Mesenchymal stem cell (in vitro differentiated cells and primary cell): ENCODE data around the gene GPR137B. TPM values are rescaled to one million over a fixed set of nuclear protein-coding genes. Genes with fewer than 3 reads are reported as not detected.

Source experiments
- DNase-seq: peaks from one replicate; pipeline ENCODE4 v3.0.0-alpha.2; 2013
- H2AFZ ChIP-seq: one replicate; pipeline ENCODE4 v1.6.1; 2013; ENCODE audit warnings: low read depth, mild to moderate bottlenecking, control low read depth, inconsistent platforms, low read length, moderate library complexity
- H2AK5ac ChIP-seq: 2 replicates; pipeline ENCODE4 v1.6.1; 2013; ENCODE audit warnings: low read length, moderate library complexity, mild to moderate bottlenecking, inconsistent platforms; ENCODE audit not compliant: severe bottlenecking
- H2BK120ac ChIP-seq: one replicate; pipeline ENCODE4 v1.6.1; 2013; ENCODE audit warnings: low read depth, mild to moderate bottlenecking, inconsistent platforms, low read length, moderate library complexity
- H2BK12ac ChIP-seq, 2 experiments: one replicate each; pipeline ENCODE4 v1.6.1; 2013; ENCODE audit warnings: inconsistent platforms in 2 of 2, low read length in 2 of 2, mild to moderate bottlenecking in 2 of 2, moderate library complexity in 2 of 2, control low read depth in 1 of 2
- H2BK15ac ChIP-seq: one replicate; pipeline ENCODE4 v1.6.1; 2013; ENCODE audit warnings: mild to moderate bottlenecking, low read depth, inconsistent platforms; ENCODE audit not compliant: poor library complexity, severe bottlenecking
- H2BK5ac ChIP-seq: 2 replicates; pipeline ENCODE4 v1.6.1; 2013; ENCODE audit warnings: low read depth, mild to moderate bottlenecking, low read length, control low read depth, inconsistent platforms; ENCODE audit not compliant: poor library complexity, severe bottlenecking
- H3K14ac ChIP-seq, 2 experiments: one replicate each; pipeline ENCODE4 v1.6.1; 2013; ENCODE audit warnings: inconsistent platforms in 2 of 2, low read length in 2 of 2, control low read depth in 1 of 2, mild to moderate bottlenecking in 1 of 2, moderate library complexity in 1 of 2
- H3K18ac ChIP-seq, 2 experiments: one replicate each; pipeline ENCODE4 v1.6.1; 2013; ENCODE audit warnings: inconsistent platforms in 2 of 2, low read length in 2 of 2, control low read depth in 1 of 2, low read depth in 1 of 2, mild to moderate bottlenecking in 1 of 2
- H3K23ac ChIP-seq, 2 experiments: one replicate each; pipeline ENCODE4 v1.6.1; 2013; ENCODE audit warnings: inconsistent platforms in 2 of 2, low read length in 2 of 2, mild to moderate bottlenecking in 2 of 2, moderate library complexity in 2 of 2, control low read depth in 1 of 2
- H3K27ac ChIP-seq: 2 replicates; pipeline ENCODE4 v1.5.1; 2013; ENCODE audit warnings: mild to moderate bottlenecking, moderate library complexity, low read length, control low read depth, inconsistent platforms; ENCODE audit not compliant: poor library complexity, severe bottlenecking
- H3K27me3 ChIP-seq, 2 experiments: 2 replicates each; pipeline versions ENCODE4 v1.6.1 to v1.7.0; 2013; ENCODE audit warnings: low read length in 2 of 2, mild to moderate bottlenecking in 2 of 2, moderate library complexity in 2 of 2, control low read depth in 1 of 2, inconsistent platforms in 1 of 2; ENCODE audit not compliant: control insufficient read depth in 1 of 2, insufficient read depth in 1 of 2
- H3K36me3 ChIP-seq, 2 experiments: 2 replicates each; pipeline versions ENCODE4 v1.6.1 to v1.7.0; 2013; ENCODE audit warnings: low read length in 2 of 2, control low read depth in 1 of 2, inconsistent platforms in 1 of 2, low read depth in 1 of 2, mild to moderate bottlenecking in 1 of 2; ENCODE audit not compliant: insufficient read depth in 2 of 2, control insufficient read depth in 1 of 2
- H3K4ac ChIP-seq, 2 experiments: one replicate each; pipeline ENCODE4 v1.6.1; 2013; ENCODE audit warnings: inconsistent platforms in 2 of 2, low read length in 2 of 2, mild to moderate bottlenecking in 2 of 2, moderate library complexity in 2 of 2, control low read depth in 1 of 2, low read depth in 1 of 2
- H3K4me1 ChIP-seq: 2 replicates; pipeline ENCODE4 v1.6.1; 2013; ENCODE audit warnings: low read depth, low read length, control low read depth; ENCODE audit not compliant: control insufficient read depth, insufficient read depth
- H3K4me2 ChIP-seq: 2 replicates; pipeline ENCODE4 v1.6.1; 2013; ENCODE audit warnings: low read length, mild to moderate bottlenecking, inconsistent platforms; ENCODE audit not compliant: poor library complexity, severe bottlenecking
- H3K4me3 ChIP-seq, 2 experiments: 2 replicates each; pipeline versions ENCODE4 v1.5.1 to v1.7.0; 2013; ENCODE audit warnings: low read length in 2 of 2, mild to moderate bottlenecking in 2 of 2, control low read depth in 1 of 2, low read depth in 1 of 2; ENCODE audit not compliant: insufficient read depth in 1 of 2
- H3K79me1 ChIP-seq: replicated peaks from 2 replicates; pipeline ENCODE4 v1.6.1; 2013; ENCODE audit warnings: mild to moderate bottlenecking, control low read depth, low read length, inconsistent platforms; ENCODE audit not compliant: poor library complexity, severe bottlenecking
- H3K9ac ChIP-seq: 2 replicates; pipeline ENCODE4 v1.7.0; 2013; ENCODE audit warnings: mild to moderate bottlenecking, low read length, moderate library complexity
- H3K9me3 ChIP-seq: 2 replicates; pipeline ENCODE4 v1.7.0; 2013; ENCODE audit warnings: mild to moderate bottlenecking, low read length; ENCODE audit not compliant: control insufficient read depth
- H4K8ac ChIP-seq: one replicate; pipeline ENCODE4 v1.6.1; 2013; ENCODE audit warnings: inconsistent platforms, mild to moderate bottlenecking, low read length, moderate library complexity
- H4K91ac ChIP-seq: one replicate; pipeline ENCODE4 v1.6.1; 2013; ENCODE audit warnings: mild to moderate bottlenecking, low read length, inconsistent platforms
- WGBS: methylation state at CpG from one replicate; pipeline ENCODE4 v1.1.7; 2013; ENCODE audit warnings: mixed read lengths; 5-methylcytosine and 5-hydroxymethylcytosine counted together
- polyA plus RNA-seq, 2 experiments: library from polyadenylated mRNA; stranded (reverse); fragments of 200-250 nt; gene quantifications; one replicate each; pipeline ENCODE4 v1.2.3, GENCODE V29; 2013

GPR137B gene, protein sequence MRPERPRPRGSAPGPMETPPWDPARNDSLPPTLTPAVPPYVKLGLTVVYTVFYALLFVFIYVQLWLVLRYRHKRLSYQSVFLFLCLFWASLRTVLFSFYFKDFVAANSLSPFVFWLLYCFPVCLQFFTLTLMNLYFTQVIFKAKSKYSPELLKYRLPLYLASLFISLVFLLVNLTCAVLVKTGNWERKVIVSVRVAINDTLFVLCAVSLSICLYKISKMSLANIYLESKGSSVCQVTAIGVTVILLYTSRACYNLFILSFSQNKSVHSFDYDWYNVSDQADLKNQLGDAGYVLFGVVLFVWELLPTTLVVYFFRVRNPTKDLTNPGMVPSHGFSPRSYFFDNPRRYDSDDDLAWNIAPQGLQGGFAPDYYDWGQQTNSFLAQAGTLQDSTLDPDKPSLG
- 20.6 TPM for polyA plus RNA-seq (2013, experiment 1 of 2)
- polyA plus RNA-seq (2013, experiment 2 of 2), result 20.8 TPM

DNA sequence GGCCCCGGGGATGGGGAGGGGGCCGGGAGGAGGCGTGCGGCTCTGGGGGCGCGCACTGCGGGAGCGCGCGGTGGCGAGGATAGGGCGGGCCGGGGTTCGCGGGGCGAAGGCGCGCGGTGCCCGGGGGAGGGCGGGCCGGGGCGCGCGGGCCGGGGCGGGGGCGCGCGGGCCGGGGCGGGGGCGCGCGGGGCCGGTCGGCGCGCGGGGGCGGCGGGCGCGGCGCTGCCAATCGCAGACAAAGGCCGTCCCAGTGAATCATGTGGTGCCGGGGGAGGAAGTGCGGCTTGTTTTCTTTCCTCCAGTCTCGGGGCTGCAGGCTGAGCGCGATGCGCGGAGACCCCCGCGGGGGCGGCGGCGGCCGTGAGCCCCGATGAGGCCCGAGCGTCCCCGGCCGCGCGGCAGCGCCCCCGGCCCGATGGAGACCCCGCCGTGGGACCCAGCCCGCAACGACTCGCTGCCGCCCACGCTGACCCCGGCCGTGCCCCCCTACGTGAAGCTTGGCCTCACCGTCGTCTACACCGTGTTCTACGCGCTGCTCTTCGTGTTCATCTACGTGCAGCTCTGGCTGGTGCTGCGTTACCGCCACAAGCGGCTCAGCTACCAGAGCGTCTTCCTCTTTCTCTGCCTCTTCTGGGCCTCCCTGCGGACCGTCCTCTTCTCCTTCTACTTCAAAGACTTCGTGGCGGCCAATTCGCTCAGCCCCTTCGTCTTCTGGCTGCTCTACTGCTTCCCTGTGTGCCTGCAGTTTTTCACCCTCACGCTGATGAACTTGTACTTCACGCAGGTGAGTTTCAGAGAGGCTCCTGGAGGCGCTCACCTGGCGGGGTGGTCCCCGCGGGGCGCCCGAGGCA, at the start of gene GPR137B:
Gene GPR137B, plus strand, starts transcription at position 287 of the 851 bp plus-strand sequence. Its CDS starts 84 bp downstream, at position 371.
- H3K36me3 ChIP-seq, result peaks cover 0 to 5% of the 10 kb centered on the region in 2 experiments
- H3K18ac ChIP-seq, result peak within 1 kb of the TSS; percentile 80 to 96

DNA sequence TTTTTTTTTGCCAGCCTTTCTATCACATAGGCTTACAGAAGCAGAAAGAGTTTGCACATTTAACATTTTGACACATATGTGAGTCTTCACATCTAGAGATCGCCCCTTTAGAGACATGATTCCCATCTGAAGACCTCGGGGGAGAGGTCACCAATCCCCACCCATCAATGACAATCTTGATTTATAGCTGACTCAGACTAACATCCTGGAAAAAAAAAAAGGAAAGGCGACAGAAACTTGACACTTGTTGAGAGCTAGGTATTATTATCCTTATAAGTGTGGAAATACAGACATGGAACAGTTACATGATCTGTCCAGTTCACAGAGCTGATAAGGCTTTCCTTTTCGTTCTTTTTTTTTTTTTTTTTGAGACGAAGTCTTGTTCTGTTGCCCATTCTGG, 49.4 kb upstream of the GPR137B start:
- no peak overlapping the region for H2AFZ ChIP-seq

More for the DNA sequence above, at the start of gene GPR137B:
- Histone ChIP-seq H2BK12ac (peak within 1 kb of the TSS in 1 of 2 experiments; percentile 10), H2BK120ac (peak within 1 kb of the TSS; percentile 66), H3K4ac (peak within 1 kb of the TSS in 1 of 2 experiments; percentile 42), H3K4me1 (peaks cover 20% of the 10 kb centered on the region), H3K4me3 (peak within 1 kb of the TSS; percentile 72 to 91), H4K91ac (peak within 1 kb of the TSS; percentile 34), H4K8ac (peak within 1 kb of the TSS; percentile 78), H3K14ac (peak within 1 kb of the TSS in 1 of 2 experiments; percentile 37), H3K23ac (peak within 1 kb of the TSS in 1 of 2 experiments; percentile 99), H3K27me3 (peaks cover 23 to 37% of the 10 kb centered on the region in 2 experiments), H3K27ac (peak within 1 kb of the TSS; percentile 9), H3K4me2 (peak within 1 kb of the TSS; percentile 96), H2AK5ac (no peak within 1 kb of the TSS), H3K9ac (peak within 1 kb of the TSS; percentile 87), H2BK15ac (peak within 1 kb of the TSS; percentile 77), H3K9me3 (no peaks in the 10 kb centered on the region), H2AFZ (peak within 1 kb of the TSS; percentile 88), H2BK5ac (peak within 1 kb of the TSS; percentile 48), H3K79me1 (peaks cover 17% of the 10 kb centered on the region)
- WGBS, result 3% methylated on average over 55 of the region's 105 CpGs
- DNase-seq, result peak; percentile 63

DNA sequence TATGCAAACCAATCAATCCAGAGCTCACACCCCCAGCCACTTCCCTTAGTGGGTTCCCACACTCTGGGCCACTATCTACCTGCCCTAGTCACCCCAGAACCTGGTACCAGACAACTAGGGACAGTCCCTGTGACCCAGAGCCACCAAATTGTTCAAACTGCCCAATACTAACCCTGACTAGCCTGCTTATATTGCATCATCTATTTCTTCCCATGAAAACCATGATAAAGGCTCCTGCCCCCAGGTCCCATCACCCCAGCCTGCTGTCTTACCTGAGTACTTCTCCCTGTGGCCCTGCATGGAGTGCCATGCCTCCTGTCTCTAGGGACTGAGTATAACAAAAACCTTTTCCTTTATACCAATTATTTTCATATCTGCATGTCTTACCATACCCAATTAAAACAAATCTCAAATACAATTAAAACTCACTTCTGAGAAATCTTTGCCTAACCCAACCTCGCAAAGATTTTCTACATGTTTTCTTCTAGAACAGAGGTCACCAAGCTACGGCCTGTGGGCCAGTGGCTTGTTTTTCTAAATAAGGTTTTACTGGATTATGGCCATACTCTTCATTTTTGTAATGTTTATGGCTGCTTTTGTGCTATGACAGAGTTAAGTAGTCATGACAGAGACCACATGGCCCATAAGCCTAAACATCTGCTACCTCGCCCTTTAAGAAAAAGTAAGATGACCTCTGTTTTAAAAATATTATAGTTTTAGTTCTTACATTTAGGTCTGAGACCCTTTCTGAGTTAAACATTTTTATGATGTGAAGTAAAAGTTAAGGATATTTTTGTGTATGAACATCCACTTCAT, 46.4 kb upstream of the GPR137B start:
- Histone ChIP-seq H3K9me3 (peaks cover 13% of the 10 kb centered on the region), H3K4me1 (no peaks in the 10 kb centered on the region), H3K79me1 (no peaks in the 10 kb centered on the region), H3K23ac (no peak overlapping the region), H3K4me3 (no peak overlapping the region), H3K36me3 (no peaks in the 10 kb centered on the region), H3K27me3 (peaks cover 9 to 13% of the 10 kb centered on the region in 2 experiments), H3K4me2 (no peak overlapping the region), H2BK120ac (peak overlapping the region; percentile 64), H3K27ac (no peak overlapping the region), H3K4ac (no peak overlapping the region), H3K9ac (no peak overlapping the region), H2AFZ (no peak overlapping the region), H3K14ac (peak overlapping the region in 1 of 2 experiments; percentile 27), H2BK15ac (peak overlapping the region; percentile 4), H2AK5ac (no peak overlapping the region), H2BK5ac (no peak overlapping the region), H4K8ac (no peak overlapping the region), H3K18ac (peak overlapping the region; percentile 37 to 56), H4K91ac (no peak overlapping the region), H2BK12ac (no peak overlapping the region)
- peak; percentile 34 for DNase-seq
- WGBS, result 80% methylated on average over 1 of the region's 3 CpGs

More for the DNA sequence above, 49.4 kb upstream of the GPR137B start:
- no peak overlapping the region for H2AK5ac ChIP-seq
- no peak overlapping the region for H3K18ac ChIP-seq
- H3K4me1 ChIP-seq, result no peaks in the 10 kb centered on the region
- H3K36me3 ChIP-seq, result no peaks in the 10 kb centered on the region
- DNase-seq, result no peak
- H3K27me3 ChIP-seq, result no peaks in the 10 kb centered on the region
- H3K23ac ChIP-seq, result no peak overlapping the region
- no peak overlapping the region for H3K14ac ChIP-seq
- no peak overlapping the region for H2BK5ac ChIP-seq
- H3K9ac ChIP-seq, result no peak overlapping the region
- no peak overlapping the region for H3K27ac ChIP-seq
- H3K9me3 ChIP-seq, result peaks cover 13% of the 10 kb centered on the region
- no peak overlapping the region for H2BK15ac ChIP-seq
- no peak overlapping the region for H2BK120ac ChIP-seq
- H2BK12ac ChIP-seq, result no peak overlapping the region
- H3K79me1 ChIP-seq, result no peaks in the 10 kb centered on the region
- H3K4ac ChIP-seq, result no peak overlapping the region
- WGBS, result 65% methylated on average over 5 of the region's 5 CpGs
- H3K4me2 ChIP-seq, result no peak overlapping the region
- H4K91ac ChIP-seq, result no peak overlapping the region
- H4K8ac ChIP-seq, result no peak overlapping the region
- H3K4me3 ChIP-seq, result no peak overlapping the region
